Activated CD4-positive, alpha-beta memory T cell treated with anti-CD3 and anti-CD28 coated beads, Interleukin-2, amount 10 ng/mL, durations not matched to agents 7 days and 5 days (primary cell): ENCODE measurements around the gene FAM229A. TPM values are rescaled to one million over a fixed set of nuclear protein-coding genes. Genes with fewer than 3 reads are reported as not detected.
A peak's percentile ranks its signal among the peaks of the same experiment; 100 is the strongest.

Experiments used
- CTCF ChIA-PET: fragments of 350-600 bp; sonication (Branson Sonifier 250); formaldehyde crosslinking; loops from one replicate; lab custom pipeline; 2021; ENCODE audit warnings: antibody characterized with exemption, inconsistent platforms; lab: Charles Lee
- POLR2A ChIA-PET: fragments of 350-600 bp; sonication (Branson Sonifier 250); formaldehyde crosslinking; loops from one replicate; lab custom pipeline; 2021; ENCODE audit warnings: antibody characterized with exemption; lab: Charles Lee
- DNase-seq: peaks from one replicate; pipeline ENCODE4 v3.0.0-alpha.2; 2020
- H3K27ac Mint-ChIP-seq: one replicate; pipeline ENCODE4 v1.8.0; 2021; ENCODE audit warnings: mild to moderate bottlenecking, mixed read lengths
- H3K27me3 Mint-ChIP-seq: one replicate; pipeline ENCODE4 v1.8.0; 2021; ENCODE audit warnings: mixed read lengths
- H3K36me3 Mint-ChIP-seq: one replicate; pipeline ENCODE4 v1.8.0; 2021; ENCODE audit warnings: low read depth, mixed read lengths
- H3K4me1 Mint-ChIP-seq: one replicate; pipeline ENCODE4 v1.8.0; 2021; ENCODE audit warnings: mixed read lengths
- H3K4me3 Mint-ChIP-seq: one replicate; pipeline ENCODE4 v1.8.0; 2021; ENCODE audit warnings: mild to moderate bottlenecking, mixed read lengths
- H3K9me3 Mint-ChIP-seq: one replicate; pipeline ENCODE4 v1.8.0; 2021; ENCODE audit warnings: mixed read lengths
- total RNA-seq, 2 experiments: library from RNA; stranded (reverse); gene quantifications; one replicate each; pipeline ENCODE4 v1.2.3, GENCODE V29; 2021

The FAM229A gene
- total RNA-seq, 2 experiments from 2014 or later: 10.6 to 11.8 TPM

GRCh38 chr1:32332290-32333079 is 29.8 kb downstream of the FAM229A start:
- CTCF ChIA-PET: interaction anchor here (0.6 to 1.7 kb wide), 4 partner anchors 11 to 165 kb away, joined by 3 to 9 read pairs (median 4); no protein-coding TSS in a partner anchor
- no peak for DNase-seq
- H3K4me3 Mint-ChIP-seq: no peak overlapping the region
- H3K9me3 Mint-ChIP-seq: no peaks in the 10 kb centered on the region
- peaks cover 27% of the 10 kb centered on the region for H3K4me1 Mint-ChIP-seq
- POLR2A ChIA-PET: interaction anchor here (1.3 to 2.4 kb wide), 4 partner anchors 10 to 62 kb away, joined by 3 to 14 read pairs (median 4); partner anchors contain the start of gene BSDC1
- peaks cover 71% of the 10 kb centered on the region for H3K36me3 Mint-ChIP-seq
- peaks cover 7% of the 10 kb centered on the region for H3K27me3 Mint-ChIP-seq
- no peak overlapping the region for H3K27ac Mint-ChIP-seq

- ChIA-PET CTCF (interaction anchor here (1.0 to 1.7 kb wide), 2 partner anchors 10 to 116 kb away, joined by 4 read pairs; no protein-coding TSS in a partner anchor), POLR2A (interaction anchor here (1.5 to 1.6 kb wide), 2 partner anchors 10 to 40 kb away, joined by 3 to 5 read pairs; no protein-coding TSS in a partner anchor)
- no peak for DNase-seq
- Mint-ChIP-seq H3K4me1 (peaks cover 19% of the 10 kb centered on the region), H3K27ac (no peak overlapping the region), H3K9me3 (no peaks in the 10 kb centered on the region), H3K36me3 (peaks cover 77% of the 10 kb centered on the region), H3K4me3 (no peak overlapping the region), H3K27me3 (peaks cover 4% of the 10 kb centered on the region)
These were observed 30.7 kb downstream of the FAM229A start for GRCh38 chr1:32331549-32331948.

GRCh38 chr1:32330558-32331151 is 31.6 kb downstream of the FAM229A start:
- peaks cover 19% of the 10 kb centered on the region for H3K4me1 Mint-ChIP-seq
- POLR2A ChIA-PET: interaction anchor here (1.1 to 1.6 kb wide), 3 partner anchors 9 to 40 kb away, joined by 3 to 5 read pairs (median 3); partner anchors contain the start of gene HDAC1
- H3K27ac Mint-ChIP-seq: no peak overlapping the region
- no peak overlapping the region for H3K4me3 Mint-ChIP-seq
- CTCF ChIA-PET: interaction anchor here (1.0 kb wide), 1 partner anchor 9 kb away, joined by 4 read pairs; no protein-coding TSS in a partner anchor
- no peak for DNase-seq
- peaks cover 4% of the 10 kb centered on the region for H3K27me3 Mint-ChIP-seq
- H3K36me3 Mint-ChIP-seq: peaks cover 82% of the 10 kb centered on the region
- H3K9me3 Mint-ChIP-seq: no peaks in the 10 kb centered on the region

GRCh38 chr1:32329931-32330466 is 32.3 kb downstream of the FAM229A start:
- H3K27me3 Mint-ChIP-seq: peaks cover 4% of the 10 kb centered on the region
- H3K27ac Mint-ChIP-seq: peak overlapping the region; percentile 29
- DNase-seq: no peak
- H3K4me1 Mint-ChIP-seq: peaks cover 21% of the 10 kb centered on the region
- ChIA-PET POLR2A (interaction anchor here (1.1 to 1.6 kb wide), 2 partner anchors 8 to 38 kb away, joined by 3 to 5 read pairs; partner anchors contain the start of gene HDAC1), CTCF (no interaction called here)
- H3K4me3 Mint-ChIP-seq: no peak overlapping the region
- H3K36me3 Mint-ChIP-seq: peaks cover 88% of the 10 kb centered on the region
- no peaks in the 10 kb centered on the region for H3K9me3 Mint-ChIP-seq

- Mint-ChIP-seq H3K27me3 (no peaks in the 10 kb centered on the region), H3K4me3 (no peak overlapping the region), H3K9me3 (no peaks in the 10 kb centered on the region), H3K36me3 (peaks cover 82% of the 10 kb centered on the region), H3K27ac (no peak overlapping the region), H3K4me1 (peaks cover 29% of the 10 kb centered on the region)
- CTCF ChIA-PET: no interaction called here
- POLR2A ChIA-PET: no interaction called here
- no peak for DNase-seq
These were observed 35.1 kb downstream of the FAM229A start for GRCh38 chr1:32327204-32327603.

- Mint-ChIP-seq H3K4me1 (peaks cover 58% of the 10 kb centered on the region), H3K27me3 (no peaks in the 10 kb centered on the region), H3K27ac (peak overlapping the region; percentile 91), H3K4me3 (peak overlapping the region; percentile 57), H3K36me3 (peaks cover 58% of the 10 kb centered on the region), H3K9me3 (no peaks in the 10 kb centered on the region)
- POLR2A ChIA-PET: interaction anchor here (0.6 to 6.0 kb wide), 26 partner anchors 9 to 142 kb away, joined by 3 to 60 read pairs (median 4); partner anchors contain the start of genes BSDC1, HDAC1, IQCC and LCK
- peak; percentile 53 for DNase-seq
- CTCF ChIA-PET: interaction anchor here (0.6 to 3.3 kb wide), 17 partner anchors 9 to 260 kb away, joined by 3 to 20 read pairs (median 4); partner anchors contain the start of genes HDAC1 and MARCKSL1
These were observed 40.5 kb downstream of the FAM229A start for GRCh38 chr1:32321712-32322291.

- Mint-ChIP-seq H3K4me1 (peaks cover 54% of the 10 kb centered on the region), H3K36me3 (peaks cover 53% of the 10 kb centered on the region), H3K27ac (no peak overlapping the region), H3K27me3 (no peaks in the 10 kb centered on the region), H3K9me3 (no peaks in the 10 kb centered on the region), H3K4me3 (no peak overlapping the region)
- DNase-seq: no peak
- ChIA-PET CTCF (interaction anchor here (1.2 to 1.4 kb wide), 2 partner anchors 63 to 102 kb away, joined by 3 to 5 read pairs; no protein-coding TSS in a partner anchor), POLR2A (interaction anchor here (0.6 kb wide), 1 partner anchor 79 kb away, joined by 3 read pairs; no protein-coding TSS in a partner anchor)
These were observed 44.0 kb downstream of the FAM229A start for GRCh38 chr1:32318127-32318869.

- Mint-ChIP-seq H3K36me3 (peaks cover 42% of the 10 kb centered on the region), H3K27ac (peak overlapping the region; percentile 58), H3K4me1 (peaks cover 43% of the 10 kb centered on the region), H3K27me3 (no peaks in the 10 kb centered on the region), H3K4me3 (no peak overlapping the region), H3K9me3 (no peaks in the 10 kb centered on the region)
- ChIA-PET CTCF (interaction anchor here (1.1 to 1.2 kb wide), 2 partner anchors 25 to 61 kb away, joined by 4 to 5 read pairs; partner anchors contain the start of gene HDAC1), POLR2A (no interaction called here)
- DNase-seq: no peak
These were observed 45.4 kb downstream of the FAM229A start for GRCh38 chr1:32316903-32317277.

- no peak overlapping the region for H3K4me3 Mint-ChIP-seq
- ChIA-PET POLR2A (interaction anchor here (1.0 to 1.8 kb wide), 3 partner anchors 10 to 24 kb away, joined by 5 read pairs; partner anchors contain the start of genes HDAC1 and MARCKSL1), CTCF (interaction anchor here (0.7 to 1.2 kb wide), 2 partner anchors 10 to 96 kb away, joined by 3 to 6 read pairs; no protein-coding TSS in a partner anchor)
- no peaks in the 10 kb centered on the region for H3K9me3 Mint-ChIP-seq
- no peak for DNase-seq
- no peaks in the 10 kb centered on the region for H3K27me3 Mint-ChIP-seq
- peak overlapping the region; percentile 33 for H3K27ac Mint-ChIP-seq
- peaks cover 49% of the 10 kb centered on the region for H3K36me3 Mint-ChIP-seq
- H3K4me1 Mint-ChIP-seq: peaks cover 51% of the 10 kb centered on the region
These were observed 50.4 kb downstream of the FAM229A start for GRCh38 chr1:32311709-32312393.
